ENCODE data around the gene SH2D1B. TPM values are rescaled to one million over a fixed set of nuclear protein-coding genes. Genes with fewer than 3 reads are reported as not detected.

Gene SH2D1B
- total RNA-seq, 3 donors from 2014 or later (not counting 1 experiment from before 2014, with no cell fraction given), result 133 to 250 (median 143) TPM

- no peaks in the 10 kb centered on the region for H3K9me3 Mint-ChIP-seq
- intact Hi-C loops (cut with micrococcal nuclease), result loop anchor here (10.0 kb wide), 1 partner anchor 50 kb away; no protein-coding TSS in a partner anchor
- DNase-seq (no peak), ATAC-seq (no peak)
- peaks cover 21 to 37% of the 10 kb centered on the region in 2 donors for H3K4me1 Mint-ChIP-seq
- WGBS (ENCODE audit: insufficient coverage), result 91% methylated on average over 10 of the region's 10 CpGs
- no peak overlapping the region for H3K4me3 Mint-ChIP-seq
- TF ChIP-seq, protein P1, sequence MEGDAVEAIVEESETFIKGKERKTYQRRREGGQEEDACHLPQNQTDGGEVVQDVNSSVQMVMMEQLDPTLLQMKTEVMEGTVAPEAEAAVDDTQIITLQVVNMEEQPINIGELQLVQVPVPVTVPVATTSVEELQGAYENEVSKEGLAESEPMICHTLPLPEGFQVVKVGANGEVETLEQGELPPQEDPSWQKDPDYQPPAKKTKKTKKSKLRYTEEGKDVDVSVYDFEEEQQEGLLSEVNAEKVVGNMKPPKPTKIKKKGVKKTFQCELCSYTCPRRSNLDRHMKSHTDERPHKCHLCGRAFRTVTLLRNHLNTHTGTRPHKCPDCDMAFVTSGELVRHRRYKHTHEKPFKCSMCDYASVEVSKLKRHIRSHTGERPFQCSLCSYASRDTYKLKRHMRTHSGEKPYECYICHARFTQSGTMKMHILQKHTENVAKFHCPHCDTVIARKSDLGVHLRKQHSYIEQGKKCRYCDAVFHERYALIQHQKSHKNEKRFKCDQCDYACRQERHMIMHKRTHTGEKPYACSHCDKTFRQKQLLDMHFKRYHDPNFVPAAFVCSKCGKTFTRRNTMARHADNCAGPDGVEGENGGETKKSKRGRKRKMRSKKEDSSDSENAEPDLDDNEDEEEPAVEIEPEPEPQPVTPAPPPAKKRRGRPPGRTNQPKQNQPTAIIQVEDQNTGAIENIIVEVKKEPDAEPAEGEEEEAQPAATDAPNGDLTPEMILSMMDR (IDR thresholded peaks at IDR 0.05), result no peak
- H3K4me1 ChIP-seq (ENCODE audit: control insufficient read depth, insufficient read depth, low read length), result peaks cover 17% of the 10 kb centered on the region
- no peaks in the 10 kb centered on the region for H3K27me3 Mint-ChIP-seq (ENCODE audit: low read depth in 2 of 2)
- no peaks in the 10 kb centered on the region for H3K9me3 ChIP-seq (ENCODE audit: control insufficient read depth, insufficient read depth, low read length)
- H3K36me3 ChIP-seq (ENCODE audit: control insufficient read depth, insufficient read depth, low read length), result no peaks in the 10 kb centered on the region
- no peak overlapping the region for H3K27ac Mint-ChIP-seq
- no peak overlapping the region for H3K4me3 ChIP-seq (ENCODE audit: low read length)
- H3K27me3 ChIP-seq (ENCODE audit: control insufficient read depth, insufficient read depth, low read length), result no peaks in the 10 kb centered on the region
- no peaks in the 10 kb centered on the region for H3K36me3 Mint-ChIP-seq
- H3K27ac ChIP-seq (ENCODE audit: low read length), result no peak overlapping the region
These were observed 27.2 kb downstream of the SH2D1B start for GRCh38 chr1:162384601-162385279.

GRCh38 chr1:162384116-162384515 is 27.8 kb downstream of the SH2D1B start:
- H3K9me3 Mint-ChIP-seq, result no peaks in the 10 kb centered on the region
- intact Hi-C loops (cut with micrococcal nuclease), result loop anchor here (10.0 kb wide), 1 partner anchor 51 kb away; no protein-coding TSS in a partner anchor
- peaks cover 14 to 31% of the 10 kb centered on the region in 2 donors for H3K4me1 Mint-ChIP-seq
- 94% methylated on average over 4 of the region's 6 CpGs for WGBS (ENCODE audit: insufficient coverage)
- Histone ChIP-seq H3K27me3 (ENCODE audit: control insufficient read depth, insufficient read depth, low read length) (no peaks in the 10 kb centered on the region), H3K9me3 (ENCODE audit: control insufficient read depth, insufficient read depth, low read length) (no peaks in the 10 kb centered on the region), H3K36me3 (ENCODE audit: control insufficient read depth, insufficient read depth, low read length) (no peaks in the 10 kb centered on the region), H3K4me1 (ENCODE audit: control insufficient read depth, insufficient read depth, low read length) (peaks cover 11% of the 10 kb centered on the region), H3K27ac (ENCODE audit: low read length) (no peak overlapping the region), H3K4me3 (ENCODE audit: low read length) (no peak overlapping the region)
- DNase-seq (no peak), ATAC-seq (no peak)
- H3K27ac Mint-ChIP-seq, result no peak overlapping the region
- TF ChIP-seq, protein P1 (IDR thresholded peaks at IDR 0.05), result no peak
- no peaks in the 10 kb centered on the region for H3K36me3 Mint-ChIP-seq
- H3K27me3 Mint-ChIP-seq (ENCODE audit: low read depth in 2 of 2), result no peaks in the 10 kb centered on the region
- H3K4me3 Mint-ChIP-seq, result no peak overlapping the region

DNA sequence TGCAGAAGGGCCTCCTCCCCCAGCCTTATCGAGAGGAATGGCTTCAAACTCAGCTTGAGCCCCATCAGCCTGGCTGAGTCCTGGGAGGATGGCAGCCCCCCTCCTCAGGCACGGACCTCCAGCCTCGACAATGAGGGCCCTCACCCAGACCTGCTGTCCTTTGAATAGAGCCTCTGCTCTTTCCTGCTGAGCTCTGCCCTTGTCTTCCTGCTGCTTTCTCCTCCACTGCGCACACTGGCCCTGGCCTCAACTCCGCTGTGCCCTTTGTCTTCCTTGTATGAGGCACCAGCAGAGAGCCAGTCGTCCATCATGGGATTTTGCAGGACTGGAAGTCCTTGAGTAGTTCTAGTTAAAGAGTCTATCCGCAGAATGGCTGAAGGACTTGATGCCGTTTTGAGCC is 28.4 kb downstream of the SH2D1B start:
- H3K27ac ChIP-seq (ENCODE audit: low read length), result no peak overlapping the region
- H3K9me3 Mint-ChIP-seq, result no peaks in the 10 kb centered on the region
- TF ChIP-seq, protein P1 (IDR thresholded peaks at IDR 0.05), result no peak
- ATAC-seq (no peak), DNase-seq (no peak)
- peaks cover 5% of the 10 kb centered on the region for H3K4me1 ChIP-seq (ENCODE audit: control insufficient read depth, insufficient read depth, low read length)
- H3K27me3 ChIP-seq (ENCODE audit: control insufficient read depth, insufficient read depth, low read length), result no peaks in the 10 kb centered on the region
- no peaks in the 10 kb centered on the region for H3K36me3 ChIP-seq (ENCODE audit: control insufficient read depth, insufficient read depth, low read length)
- H3K27me3 Mint-ChIP-seq (ENCODE audit: low read depth in 2 of 2), result no peaks in the 10 kb centered on the region
- H3K4me3 ChIP-seq (ENCODE audit: low read length), result no peak overlapping the region
- H3K9me3 ChIP-seq (ENCODE audit: control insufficient read depth, insufficient read depth, low read length), result no peaks in the 10 kb centered on the region
- H3K4me3 Mint-ChIP-seq, result no peak overlapping the region
- 89% methylated on average over 8 of the region's 8 CpGs for WGBS (ENCODE audit: insufficient coverage)
- peaks cover 8 to 25% of the 10 kb centered on the region in 2 donors for H3K4me1 Mint-ChIP-seq
- H3K36me3 Mint-ChIP-seq, result no peaks in the 10 kb centered on the region
- intact Hi-C loops (cut with micrococcal nuclease), result loop anchor here (10.0 kb wide), 1 partner anchor 51 kb away; no protein-coding TSS in a partner anchor
- no peak overlapping the region for H3K27ac Mint-ChIP-seq
